Neural progenitor cell (in vitro differentiated cells): ENCODE measurements around the gene WDHD1. TPM values are rescaled to one million over a fixed set of nuclear protein-coding genes. Genes with fewer than 3 reads are reported as not detected.
"Not testable (repeated sequence)": the region's sequence is repeated elsewhere in the genome, so short reads cannot be mapped to it uniquely, and the experiment has no call there.

ENCODE experiments used
- DNase-seq: peaks from one replicate; pipeline ENCODE4 v3.0.0-alpha.2; 2016; ENCODE audit warnings: low spot score
- H2AFZ ChIP-seq: fragments of 200-600 bp; sonication (generic); replicated peaks from 2 replicates; pipeline ENCODE4 v1.6.1; 2016; ENCODE audit warnings: antibody characterized with exemption
- H3F3A ChIP-seq: fragments of 200-600 bp; sonication (generic); 2 replicates; pipeline ENCODE4 v1.6.1; 2016; ENCODE audit warnings: antibody characterized with exemption, low read depth
- H3K27ac ChIP-seq: fragments of 200-600 bp; sonication (generic); 2 replicates; pipeline ENCODE4 v1.5.1; 2016; ENCODE audit warnings: mild to moderate bottlenecking
- H3K27me3 ChIP-seq: fragments of 200-600 bp; sonication (generic); 2 replicates; pipeline ENCODE4 v1.6.1; 2016; ENCODE audit warnings: mild to moderate bottlenecking, moderate library complexity
- H3K36me3 ChIP-seq: fragments of 200-600 bp; sonication (generic); 2 replicates; pipeline ENCODE4 v1.5.1; 2016
- H3K4me1 ChIP-seq: fragments of 200-600 bp; sonication (generic); 2 replicates; pipeline ENCODE4 v1.6.1; 2016; ENCODE audit warnings: mixed run types
- H3K4me2 ChIP-seq: fragments of 200-600 bp; sonication (generic); 2 replicates; pipeline ENCODE4 v1.6.1; 2016
- H3K4me3 ChIP-seq: fragments of 200-600 bp; sonication (generic); 2 replicates; pipeline ENCODE4 v1.5.1; 2016
- H3K79me2 ChIP-seq: fragments of 200-600 bp; sonication (generic); 2 replicates; pipeline ENCODE4 v1.6.1; 2016; ENCODE audit warnings: low read depth
- H3K9ac ChIP-seq: fragments of 200-600 bp; sonication (generic); 2 replicates; pipeline ENCODE4 v1.6.1; 2016
- H3K9me3 ChIP-seq: fragments of 200-600 bp; sonication (generic); 2 replicates; pipeline ENCODE4 v1.5.1; 2016; ENCODE audit warnings: low read depth
- H4K20me1 ChIP-seq: fragments of 200-600 bp; sonication (generic); 2 replicates; pipeline ENCODE4 v1.6.1; 2016; ENCODE audit warnings: low read depth
- H3K27ac Mint-ChIP-seq: 3 replicates; pipeline ENCODE4 v1.8.0; 2021; ENCODE audit warnings: mixed read lengths
- H3K27me3 Mint-ChIP-seq: 2 replicates; pipeline ENCODE4 v1.8.0; 2022; ENCODE audit warnings: low read depth, mild to moderate bottlenecking, inconsistent platforms, moderate library complexity, mixed read lengths; ENCODE audit not compliant: insufficient read depth
- H3K36me3 Mint-ChIP-seq: 3 replicates; pipeline ENCODE4 v1.8.0; 2021; ENCODE audit warnings: mixed read lengths
- H3K4me1 Mint-ChIP-seq: 3 replicates; pipeline ENCODE4 v1.8.0; 2021; ENCODE audit warnings: mixed read lengths
- H3K4me3 Mint-ChIP-seq: 3 replicates; pipeline ENCODE4 v1.8.0; 2021; ENCODE audit warnings: mild to moderate bottlenecking, moderate library complexity, mixed read lengths
- H3K9me3 Mint-ChIP-seq: 3 replicates; pipeline ENCODE4 v1.8.0; 2020; ENCODE audit warnings: mixed read lengths
- EZH2 ChIP-seq: fragments of 200-600 bp; sonication (generic); IDR thresholded peaks from 2 replicates; pipeline ENCODE4 v1.6.1; 2017; ENCODE audit warnings: antibody characterized with exemption, mild to moderate bottlenecking, moderate library complexity
- EZH2phosphoT487 ChIP-seq: fragments of 200-600 bp; sonication (generic); IDR thresholded peaks from 2 replicates; pipeline ENCODE4 v1.6.1; 2017; ENCODE audit warnings: antibody characterized with exemption
- total RNA-seq: library from RNA; depleted of rRNA; stranded (reverse); fragments of >200 nt; gene quantifications from 2 replicates; pipeline ENCODE4 v1.2.3, GENCODE V29; 2015; ENCODE audit warnings: low replicate concordance
- TF ChIP-seq, protein P1 (sequence below): fragments of 200-600 bp; sonication (generic); IDR thresholded peaks from 2 replicates; pipeline ENCODE4 v1.5.1; 2017; ENCODE audit warnings: antibody characterized with exemption, mild to moderate bottlenecking

WDHD1 gene
- total RNA-seq, 1 donor from 2014 or later: 82.0 TPM

DNA sequence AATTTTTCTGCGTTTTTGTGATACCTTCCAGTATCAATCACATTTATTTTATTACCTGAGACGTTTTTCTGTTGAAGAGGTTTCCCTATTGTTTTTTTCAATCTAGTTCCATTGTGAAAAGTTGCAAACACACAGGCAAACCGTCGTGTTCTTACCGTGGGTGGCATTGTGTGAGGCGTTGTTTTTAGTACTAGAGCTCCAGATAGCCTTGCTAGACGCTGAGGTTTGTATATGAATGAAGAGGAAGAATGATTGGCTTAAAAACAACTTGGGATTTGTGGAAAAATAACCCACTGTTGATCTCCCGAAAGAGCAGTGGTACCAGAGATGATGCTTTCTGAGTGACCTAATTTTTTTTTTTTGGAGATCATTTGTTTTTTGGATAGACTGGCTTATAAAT lies 1.2 kb upstream of the WDHD1 start:
- H3K27me3 ChIP-seq: no peaks in the 10 kb centered on the region
- H3K4me1 ChIP-seq: peaks cover 33% of the 10 kb centered on the region
- no peaks in the 10 kb centered on the region for H3K9me3 ChIP-seq
- peak overlapping the region; percentile 80 for H3K9ac ChIP-seq
- peaks cover 6% of the 10 kb centered on the region for H3K36me3 Mint-ChIP-seq
- no peaks in the 10 kb centered on the region for H3K36me3 ChIP-seq
- H3K27ac Mint-ChIP-seq: peak overlapping the region; percentile 89
- peaks cover 2% of the 10 kb centered on the region for H3K27me3 Mint-ChIP-seq
- no peak overlapping the region for H2AFZ ChIP-seq
- H3F3A ChIP-seq: peaks cover 29% of the 10 kb centered on the region
- H4K20me1 ChIP-seq: peaks cover 34% of the 10 kb centered on the region
- peak overlapping the region; percentile 92 for H3K4me3 ChIP-seq
- peaks cover 93% of the 10 kb centered on the region for H3K79me2 ChIP-seq
- no peak for DNase-seq
- H3K4me1 Mint-ChIP-seq: peaks cover 38% of the 10 kb centered on the region
- TF ChIP-seq EZH2phosphoT487 (no peak), EZH2 (no peak)
- TF ChIP-seq, protein P1, sequence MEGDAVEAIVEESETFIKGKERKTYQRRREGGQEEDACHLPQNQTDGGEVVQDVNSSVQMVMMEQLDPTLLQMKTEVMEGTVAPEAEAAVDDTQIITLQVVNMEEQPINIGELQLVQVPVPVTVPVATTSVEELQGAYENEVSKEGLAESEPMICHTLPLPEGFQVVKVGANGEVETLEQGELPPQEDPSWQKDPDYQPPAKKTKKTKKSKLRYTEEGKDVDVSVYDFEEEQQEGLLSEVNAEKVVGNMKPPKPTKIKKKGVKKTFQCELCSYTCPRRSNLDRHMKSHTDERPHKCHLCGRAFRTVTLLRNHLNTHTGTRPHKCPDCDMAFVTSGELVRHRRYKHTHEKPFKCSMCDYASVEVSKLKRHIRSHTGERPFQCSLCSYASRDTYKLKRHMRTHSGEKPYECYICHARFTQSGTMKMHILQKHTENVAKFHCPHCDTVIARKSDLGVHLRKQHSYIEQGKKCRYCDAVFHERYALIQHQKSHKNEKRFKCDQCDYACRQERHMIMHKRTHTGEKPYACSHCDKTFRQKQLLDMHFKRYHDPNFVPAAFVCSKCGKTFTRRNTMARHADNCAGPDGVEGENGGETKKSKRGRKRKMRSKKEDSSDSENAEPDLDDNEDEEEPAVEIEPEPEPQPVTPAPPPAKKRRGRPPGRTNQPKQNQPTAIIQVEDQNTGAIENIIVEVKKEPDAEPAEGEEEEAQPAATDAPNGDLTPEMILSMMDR: no peak
- H3K27ac ChIP-seq: peak overlapping the region; percentile 88
- peak overlapping the region; percentile 89 for H3K4me3 Mint-ChIP-seq
- no peaks in the 10 kb centered on the region for H3K9me3 Mint-ChIP-seq
- peak overlapping the region; percentile 95 for H3K4me2 ChIP-seq

DNA sequence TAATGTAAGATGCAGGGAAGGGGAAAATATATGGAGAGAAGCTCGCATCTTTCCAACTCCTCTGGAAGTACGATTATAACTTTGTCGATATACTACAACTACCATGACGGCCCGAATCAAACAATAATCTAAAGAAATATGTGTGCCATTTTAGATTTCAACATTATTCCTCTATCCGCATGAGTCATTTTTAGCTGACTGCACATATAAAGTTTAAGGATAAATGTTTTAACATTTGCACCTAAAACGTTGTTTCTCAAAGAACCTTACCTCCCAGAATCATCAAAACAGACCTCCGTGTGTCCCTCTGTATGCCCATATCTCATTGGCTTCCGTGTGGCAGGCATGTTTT lies 482 bp downstream of the WDHD1 start:
- peak overlapping the region; percentile 99 for H3K27ac Mint-ChIP-seq
- peaks cover 7% of the 10 kb centered on the region for H3K36me3 Mint-ChIP-seq
- H3K4me1 Mint-ChIP-seq: peaks cover 38% of the 10 kb centered on the region
- Histone ChIP-seq H4K20me1 (peaks cover 31% of the 10 kb centered on the region), H3K27ac (no peak overlapping the region), H3F3A (peaks cover 28% of the 10 kb centered on the region), H3K36me3 (no peaks in the 10 kb centered on the region), H3K4me3 (peak overlapping the region; percentile 92), H3K79me2 (peaks cover 93% of the 10 kb centered on the region), H3K4me1 (peaks cover 33% of the 10 kb centered on the region), H3K9ac (peak overlapping the region; percentile 80), H3K4me2 (peak overlapping the region; percentile 95), H3K27me3 (no peaks in the 10 kb centered on the region), H3K9me3 (no peaks in the 10 kb centered on the region), H2AFZ (peak overlapping the region; percentile 75)
- H3K27me3 Mint-ChIP-seq: peaks cover 4% of the 10 kb centered on the region
- no peak for TF ChIP-seq EZH2
- TF ChIP-seq EZH2phosphoT487: no peak
- TF ChIP-seq, protein P1: no peak
- DNase-seq: no peak
- peak overlapping the region; percentile 89 for H3K4me3 Mint-ChIP-seq
- no peaks in the 10 kb centered on the region for H3K9me3 Mint-ChIP-seq

DNA sequence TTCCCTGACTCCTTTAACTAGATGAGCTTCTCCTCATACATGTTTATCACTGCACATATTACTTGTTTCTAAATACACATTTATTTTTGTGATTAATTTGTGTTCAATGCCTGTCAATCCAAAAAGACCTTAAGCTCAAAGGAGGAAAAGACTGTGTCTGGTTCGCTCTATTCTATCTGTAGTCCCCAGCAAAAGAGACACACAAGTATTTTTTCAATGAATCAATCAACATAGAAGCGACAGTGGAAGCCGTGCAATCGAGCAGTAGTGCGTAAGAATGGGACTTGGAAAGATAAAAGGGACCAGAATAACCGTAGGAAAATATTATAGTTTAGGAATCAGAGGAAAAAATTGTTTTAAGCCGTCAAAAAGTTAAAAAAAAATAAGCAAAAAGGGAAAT lies 951 bp downstream of the WDHD1 start:
- peaks cover 9% of the 10 kb centered on the region for H3K36me3 Mint-ChIP-seq
- Histone ChIP-seq H2AFZ (no peak overlapping the region), H3K4me1 (peaks cover 33% of the 10 kb centered on the region), H3K27me3 (no peaks in the 10 kb centered on the region), H3K4me2 (peak overlapping the region; percentile 95), H4K20me1 (peaks cover 27% of the 10 kb centered on the region), H3K9ac (peak overlapping the region; percentile 80), H3F3A (peaks cover 23% of the 10 kb centered on the region), H3K9me3 (no peaks in the 10 kb centered on the region), H3K27ac (no peak overlapping the region), H3K36me3 (no peaks in the 10 kb centered on the region), H3K4me3 (peak overlapping the region; percentile 92), H3K79me2 (peaks cover 93% of the 10 kb centered on the region)
- peaks cover 4% of the 10 kb centered on the region for H3K27me3 Mint-ChIP-seq
- TF ChIP-seq EZH2: no peak
- no peak for TF ChIP-seq EZH2phosphoT487
- TF ChIP-seq, protein P1: no peak
- no peaks in the 10 kb centered on the region for H3K9me3 Mint-ChIP-seq
- H3K27ac Mint-ChIP-seq: peak overlapping the region; percentile 52
- peaks cover 38% of the 10 kb centered on the region for H3K4me1 Mint-ChIP-seq
- peak overlapping the region; percentile 89 for H3K4me3 Mint-ChIP-seq
- DNase-seq: no peak

DNA sequence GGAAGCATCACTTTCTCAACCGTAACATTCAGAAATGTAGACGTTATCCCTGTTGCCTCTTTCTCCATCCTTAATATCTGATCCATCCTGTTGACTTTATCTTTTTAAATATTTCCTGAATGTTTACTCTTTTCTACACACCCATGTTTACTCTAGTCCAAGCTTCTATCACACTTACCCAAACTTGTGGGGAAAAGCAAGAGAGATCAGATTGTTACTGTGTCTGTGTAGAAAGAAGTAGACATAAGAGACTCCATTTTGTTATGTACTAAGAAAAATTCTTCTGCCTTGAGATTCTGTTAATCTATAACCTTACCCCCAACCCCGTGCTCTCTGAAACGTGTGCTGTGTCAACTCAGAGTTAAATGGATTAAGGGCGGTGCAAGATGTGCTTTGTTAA lies 2.5 kb downstream of the WDHD1 start:
- H3K9ac ChIP-seq, H3K4me3 Mint-ChIP-seq, H3K27ac ChIP-seq, H3K9me3 Mint-ChIP-seq, H3K27me3 ChIP-seq, DNase-seq, H3K36me3 ChIP-seq, H2AFZ ChIP-seq, H3K27me3 Mint-ChIP-seq, H3K9me3 ChIP-seq, H3K27ac Mint-ChIP-seq: not testable (repeated sequence)
- H3K4me1 ChIP-seq: peaks cover 24% of the 10 kb centered on the region
- H3K4me2 ChIP-seq: peak overlapping the region; percentile 66
- peaks cover 93% of the 10 kb centered on the region for H3K79me2 ChIP-seq
- H3K4me3 ChIP-seq: peak overlapping the region; percentile 24
- H3K36me3 Mint-ChIP-seq: peaks cover 16% of the 10 kb centered on the region
- peaks cover 23% of the 10 kb centered on the region for H3F3A ChIP-seq
- peaks cover 24% of the 10 kb centered on the region for H4K20me1 ChIP-seq
- H3K4me1 Mint-ChIP-seq: peaks cover 30% of the 10 kb centered on the region
